K562 (cell line): ENCODE results near the gene TRIM24. TPM values are rescaled to one million over a fixed set of nuclear protein-coding genes. Genes with fewer than 3 reads are reported as not detected.

Source experiments
- ATAC-seq: fragments of 200-7000 bp; cut with Tn5 transposase; 3 replicates; pipeline ENCODE4 v1.9.1; 2020; ENCODE audit warnings: moderate library complexity
- BruUV-seq: library from RNA; stranded (reverse); fragments of 400-500 nt; replicated peaks from 2 replicates; lab custom pipeline; 2021; lab: Mats Ljungman, UMichigan
- CTCF ChIA-PET: fragments of 300-600 bp; formaldehyde crosslinking; extraction: SDS; loops from one replicate; lab custom pipeline; 2021; ENCODE audit warnings: low intra/inter-chr PET ratio; lab: Yijun Ruan, JAX
- POLR2A ChIA-PET: fragments of 300-600, 350-650 bp; sonication (Branson Sonifier 250); formaldehyde crosslinking; extraction: SDS; loops from one replicate; lab custom pipeline; 2021; ENCODE audit warnings: antibody characterized with exemption, inconsistent platforms; lab: Yijun Ruan, JAX
- DNase-seq, 4 experiments: peaks; one replicate each; pipeline versions ENCODE4 v3.0.0 to v3.0.0-alpha.2; 2011 to 2018; ENCODE audit warnings: low spot score in 3 of 4, mixed read lengths in 3 of 4; ENCODE audit errors: extremely low read depth in 1 of 4
- FAIRE-seq: peaks from 2 replicates; lab custom pipeline; 2011; peaks lifted over from hg19 to GRCh38; lab: Jason Lieb, UNC
- H2AFZ ChIP-seq: 2 replicates; pipeline ENCODE4 v1.6.0; 2011; ENCODE audit warnings: low read depth, low read length, control low read depth, inconsistent platforms
- H3K27ac ChIP-seq: fragments of 200-600 bp; 3 replicates; pipeline ENCODE4 v1.8.0; 2011; ENCODE audit warnings: low read depth, mild to moderate bottlenecking, control low read depth, inconsistent platforms, low read length, moderate library complexity, mixed read lengths; ENCODE audit errors: extremely low read depth
- H3K27me3 ChIP-seq, 2 experiments: fragments of 300-600 bp in 1 of 2; 2 replicates in 1 of 2; 3 replicates in 1 of 2; pipeline versions ENCODE4 v1.6.0 to v1.8.0; 2011; ENCODE audit warnings: inconsistent platforms in 2 of 2, low read length in 2 of 2, mild to moderate bottlenecking in 1 of 2, mixed read lengths in 1 of 2, moderate library complexity in 1 of 2; ENCODE audit not compliant: control insufficient read depth in 2 of 2, insufficient read depth in 2 of 2
- H3K36me3 ChIP-seq: fragments of 300-600 bp; 3 replicates; pipeline ENCODE4 v1.8.0; 2011; ENCODE audit warnings: mild to moderate bottlenecking, low read length, inconsistent platforms; ENCODE audit not compliant: control insufficient read depth, insufficient read depth
- H3K4me1 ChIP-seq, 2 experiments: fragments of 200-600 bp in 1 of 2; replicated peaks in 1 of 2; 2 replicates in 1 of 2; 3 replicates in 1 of 2; pipeline versions ENCODE4 v1.5.1 to v1.8.0; 2011; ENCODE audit warnings: inconsistent platforms in 2 of 2, low read length in 2 of 2, mild to moderate bottlenecking in 1 of 2, mixed read lengths in 1 of 2, moderate library complexity in 1 of 2; ENCODE audit not compliant: control insufficient read depth in 2 of 2, insufficient read depth in 2 of 2
- H3K4me2 ChIP-seq: 2 replicates; pipeline ENCODE4 v1.6.1; 2011; ENCODE audit warnings: low read length, control low read depth, inconsistent platforms, mixed read lengths; ENCODE audit not compliant: insufficient read depth
- H3K4me3 ChIP-seq: fragments of 200-600 bp; sonication (generic), shearing (Covaris generic); 2 replicates; pipeline ENCODE4 v1.5.1; 2016; ENCODE audit warnings: control low read depth, inconsistent platforms
- H3K79me2 ChIP-seq: fragments of 200-600 bp; 3 replicates; pipeline ENCODE4 v1.8.0; 2011; ENCODE audit warnings: low read length, inconsistent platforms; ENCODE audit not compliant: control insufficient read depth, insufficient read depth
- H3K9ac ChIP-seq, 2 experiments: 2 replicates each; pipeline versions ENCODE4 v1.6.0 to v1.6.1; 2011; ENCODE audit warnings: low read depth in 2 of 2, low read length in 2 of 2, control low read depth in 1 of 2, inconsistent platforms in 1 of 2, mild to moderate bottlenecking in 1 of 2, mixed read lengths in 1 of 2; ENCODE audit not compliant: insufficient read depth in 1 of 2
- H3K9me1 ChIP-seq: one replicate; pipeline ENCODE4 v1.6.0; 2011; ENCODE audit warnings: inconsistent platforms, mild to moderate bottlenecking, low read length, moderate library complexity; ENCODE audit not compliant: control insufficient read depth, insufficient read depth
- H3K9me3 ChIP-seq: replicated peaks from 2 replicates; pipeline ENCODE4 v1.5.1; 2011; ENCODE audit warnings: low read depth, low read length, inconsistent platforms; ENCODE audit not compliant: control insufficient read depth, insufficient read depth
- H4K20me1 ChIP-seq: replicated peaks from 2 replicates; pipeline ENCODE4 v1.6.1; 2011; ENCODE audit warnings: low read length, inconsistent platforms, mixed read lengths; ENCODE audit not compliant: control insufficient read depth, insufficient read depth
- CEBPG ChIP-seq, 3 experiments: fragments of 200-800 bp in 1 of 3; sonication (Bioruptor generic) in 1 of 3; sonication (generic) in 1 of 3; formaldehyde crosslinking in 1 of 3; IDR thresholded peaks in 2 of 3; conservative IDR thresholded peaks in 1 of 3; 2 replicates each; pipeline versions ENCODE4 v1.6.1 to v1.8.0; 2016 to 2022; ENCODE audit warnings: missing compliant biosample characterization in 2 of 3, missing genetic modification characterization in 2 of 3, mild to moderate bottlenecking in 1 of 3, missing genetic modification reagents in 1 of 3
- NFIX ChIP-seq: fragments of 250-450 bp; sonication (Bioruptor Pico); IDR thresholded peaks from 2 replicates; pipeline ENCODE4 v1.4.0; 2020; ENCODE audit warnings: low read depth, mild to moderate bottlenecking, moderate library complexity
- TRIM24 ChIP-seq, 2 experiments: fragments of 450-650 bp; IDR thresholded peaks; 2 replicates each; pipeline ENCODE4 v1.6.1; 2016
- ZNF175 ChIP-seq: fragments of 200-800 bp; sonication (Bioruptor generic); IDR thresholded peaks from 2 replicates; pipeline ENCODE4 v1.6.1; 2016; ENCODE audit warnings: low read depth, mild to moderate bottlenecking, missing genetic modification characterization, missing compliant biosample characterization
- ZNF584 ChIP-seq: fragments of 200-800 bp; sonication (Bioruptor generic); IDR thresholded peaks from 2 replicates; pipeline ENCODE4 v1.6.1; 2016; ENCODE audit warnings: low read depth, mild to moderate bottlenecking, missing genetic modification characterization, missing compliant biosample characterization
- WGBS: fragments of 100-300 bp; shearing (Covaris generic); methylation state at CpG from one replicate; pipeline ENCODE4 v1.1.6; 2016; ENCODE audit warnings: low coverage, mixed read lengths; ENCODE audit not compliant: insufficient coverage; ENCODE audit errors: missing lambda C conversion rate; 5-methylcytosine and 5-hydroxymethylcytosine counted together
- in situ Hi-C: fragments of 300-500 bp; cut with MboI; formaldehyde crosslinking; loops from 4 replicates; pipeline ENCODE4 v1.15.0; 2018; ENCODE audit warnings: inconsistent platforms, mixed read lengths
- intact Hi-C: fragments of 100-400 bp; cut with micrococcal nuclease; formaldehyde crosslinking; loops from 2 replicates; pipeline ENCODE4 v1.14.2; 2022
- polyA plus RNA-seq, 8 experiments: library from polyadenylated mRNA; depleted of rRNA in 4 of 8; stranded (reverse) in 5 of 8; unstranded in 3 of 8; fragments of >200 nt; fragmentation: Nextera tagmentation in 2 of 8; fragmentation: Illumina TruSeq in 1 of 8; extraction: Ambion mirVana in 2 of 8; extraction: Trizol in 1 of 8; gene quantifications; 2 replicates each; pipeline versions ENCODE4 v1.2.1 to v1.2.3, GENCODE V29; 2011 to 2014; ENCODE audit warnings: inconsistent platforms in 1 of 8, missing spikeins in 1 of 8
- total RNA-seq, 7 experiments: library from RNA; depleted of rRNA in 6 of 7; stranded (reverse); fragments of >200 nt in 6 of 7; fragmentation: Illumina TruSeq in 2 of 7; extraction: Trizol in 2 of 7; gene quantifications; 2 replicates each; pipeline versions ENCODE4 v1.2.1 to v1.2.3, GENCODE V29; 2011 to 2021; ENCODE audit warnings: low replicate concordance in 1 of 7
- TF ChIP-seq, protein P1 (sequence below), 2 experiments: fragments of 450-650 bp in 1 of 2; sonication (generic) in 1 of 2; formaldehyde crosslinking in 1 of 2; IDR thresholded peaks in 1 of 2; conservative IDR thresholded peaks in 1 of 2; 2 replicates each; pipeline versions ENCODE4 v1.6.1 to v1.8.1; 2016 to 2023; ENCODE audit warnings: mild to moderate bottlenecking in 2 of 2, moderate library complexity in 2 of 2, inconsistent platforms in 1 of 2, missing genetic modification reagents in 1 of 2

TRIM24 gene
- total and polyA plus RNA-seq, 9 of the 15 experiments (the other 6 are each of a cell fraction or from before 2014, with no cell fraction given): 13.4 to 74.0 (median 41.7) TPM

GRCh38 chr7:138575897-138576428 lies 115.9 kb downstream of the TRIM24 start:
- no peaks in the 10 kb centered on the region for H4K20me1 ChIP-seq
- WGBS: 95% methylated on average over 5 of the region's 5 CpGs
- no peaks in the 10 kb centered on the region for H3K27me3 ChIP-seq
- H3K79me2 ChIP-seq: no peaks in the 10 kb centered on the region
- TF ChIP-seq NFIX (CRISPR knock-in tag) (no peak), ZNF175 (0 out of 2 replicates have a peak, but pooled peaks have one; percentile 20), ZNF584 (0 out of 2 replicates have a peak, but pooled peaks have one; percentile 50), TRIM24 (IDR thresholded peaks at IDR 0.05) (peak; percentile 80 to 85; a peak in 2 of 4 replicates), CEBPG (CRISPR knock-in tag; IDR thresholded peaks at IDR 0.05) (peak; percentile 75), CEBPG (tag; conservative IDR thresholded peaks at IDR 0.05 in 1 of 2, IDR thresholded peaks at IDR 0.05 in 1 of 2) (peak in 1 of 2 experiments; percentile 90; a peak in 2 of 4 replicates)
- TF ChIP-seq, protein P1, sequence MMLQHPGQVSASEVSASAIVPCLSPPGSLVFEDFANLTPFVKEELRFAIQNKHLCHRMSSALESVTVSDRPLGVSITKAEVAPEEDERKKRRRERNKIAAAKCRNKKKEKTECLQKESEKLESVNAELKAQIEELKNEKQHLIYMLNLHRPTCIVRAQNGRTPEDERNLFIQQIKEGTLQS (IDR thresholded peaks at IDR 0.05): peak; percentile 24; the same call in 1 of the 2 replicates
- TF ChIP-seq, protein P1 (CRISPR knock-in tag; conservative IDR thresholded peaks at IDR 0.05): no peak
- no peaks in the 10 kb centered on the region for H3K9me1 ChIP-seq
- in situ Hi-C loops (no loop called here), intact Hi-C loops (no loop called here)
- no peak overlapping the region for H3K27ac ChIP-seq
- FAIRE-seq (no peak), DNase-seq (no peak), ATAC-seq (peak; percentile 67)
- no TSS peak for BruUV-seq
- peaks cover 91% of the 10 kb centered on the region for H3K36me3 ChIP-seq
- H3K9me3 ChIP-seq: no peaks in the 10 kb centered on the region
- ChIA-PET CTCF (no interaction called here), POLR2A (interaction anchor here (2.1 kb wide), 1 partner anchor 12 kb away, joined by 9 read pairs; no protein-coding TSS in a partner anchor)
- no peaks in the 10 kb centered on the region for H3K4me1 ChIP-seq
- no peak overlapping the region for H2AFZ ChIP-seq
- H3K4me2 ChIP-seq: no peak overlapping the region
- H3K4me3 ChIP-seq: no peak overlapping the region
- no peak overlapping the region for H3K9ac ChIP-seq
